K562 (cell line): ENCODE data around the gene ZNF502. TPM values are rescaled to one million over a fixed set of nuclear protein-coding genes. Genes with fewer than 3 reads are reported as not detected.
A peak's percentile ranks its signal among the peaks of the same experiment; 100 is the strongest.

Source experiments
- CC2D1A ChIP-seq: fragments of 450-650 bp; IDR thresholded peaks from 2 replicates; pipeline ENCODE4 v1.6.1; 2017; ENCODE audit warnings: mild to moderate bottlenecking
- CREB1 ChIP-seq, 2 experiments: sonication (generic) in 1 of 2; formaldehyde crosslinking in 1 of 2; IDR thresholded peaks; 2 replicates each; pipeline versions ENCODE4 v1.6.1 to v1.8.0; 2012 to 2022; ENCODE audit warnings: inconsistent platforms in 1 of 2, mild to moderate bottlenecking in 1 of 2, missing genetic modification reagents in 1 of 2, moderate library complexity in 1 of 2
- HMG20B ChIP-seq: fragments of 250-450 bp; sonication (Bioruptor Pico); IDR thresholded peaks from 2 replicates; pipeline ENCODE4 v1.5.0; 2021; ENCODE audit warnings: mild to moderate bottlenecking
- MCM2 ChIP-seq: fragments of 450-650 bp; IDR thresholded peaks from 2 replicates; pipeline ENCODE4 v1.6.1; 2017; ENCODE audit warnings: low read depth, mild to moderate bottlenecking
- MCM5 ChIP-seq: fragments of 450-650 bp; IDR thresholded peaks from 2 replicates; pipeline ENCODE4 v1.6.1; 2016; ENCODE audit warnings: low read depth
- PURB ChIP-seq: sonication (generic); formaldehyde crosslinking; IDR thresholded peaks from 2 replicates; pipeline ENCODE4 v1.9.0; 2021; ENCODE audit warnings: low read depth, mild to moderate bottlenecking, missing genetic modification reagents
- REST ChIP-seq, 2 experiments: fragments of 450-650 bp; formaldehyde crosslinking in 1 of 2; IDR thresholded peaks; 2 replicates each; pipeline versions ENCODE4 v1.4.0 to v1.6.1; 2014 to 2020; ENCODE audit warnings: mild to moderate bottlenecking in 2 of 2, borderline replicate concordance in 1 of 2, low read depth in 1 of 2
- RHOXF2B ChIP-seq: fragments of 250-450 bp; sonication (Bioruptor Pico); conservative IDR thresholded peaks from 2 replicates; pipeline ENCODE4 v1.5.1; 2021
- TAF9B ChIP-seq: fragments of 450-650 bp; IDR thresholded peaks from 2 replicates; pipeline ENCODE4 v1.6.1; 2018; ENCODE audit warnings: mild to moderate bottlenecking; ENCODE audit not compliant: partially characterized antibody
- ZBTB11 ChIP-seq, 3 experiments: fragments of 200-800 bp in 1 of 3; fragments of 250-450 bp in 1 of 3; fragments of 450-650 bp in 1 of 3; sonication (Bioruptor Pico) in 1 of 3; sonication (Bioruptor generic) in 1 of 3; formaldehyde crosslinking in 1 of 3; IDR thresholded peaks; 2 replicates each; pipeline versions ENCODE4 v1.6.1 to v1.8.0; 2016 to 2022; ENCODE audit warnings: mild to moderate bottlenecking in 2 of 3, missing genetic modification characterization in 2 of 3, missing compliant biosample characterization in 1 of 3, moderate library complexity in 1 of 3
- ZNF449 ChIP-seq: fragments of 250-450 bp; sonication (Bioruptor Pico); IDR thresholded peaks from 2 replicates; pipeline ENCODE4 v1.8.0; 2022; ENCODE audit warnings: moderate library complexity, mild to moderate bottlenecking, inconsistent platforms
- ZNF584 ChIP-seq: fragments of 200-800 bp; sonication (Bioruptor generic); IDR thresholded peaks from 2 replicates; pipeline ENCODE4 v1.6.1; 2016; ENCODE audit warnings: low read depth, mild to moderate bottlenecking, missing genetic modification characterization, missing compliant biosample characterization
- polyA plus RNA-seq, 8 experiments: library from polyadenylated mRNA; depleted of rRNA in 4 of 8; stranded (reverse) in 5 of 8; unstranded in 3 of 8; fragments of >200 nt; fragmentation: Nextera tagmentation in 2 of 8; fragmentation: Illumina TruSeq in 1 of 8; extraction: Ambion mirVana in 2 of 8; extraction: Trizol in 1 of 8; gene quantifications; 2 replicates each; pipeline versions ENCODE4 v1.2.1 to v1.2.3, GENCODE V29; 2011 to 2014; ENCODE audit warnings: inconsistent platforms in 1 of 8, missing spikeins in 1 of 8
- total RNA-seq, 7 experiments: library from RNA; depleted of rRNA in 6 of 7; stranded (reverse); fragments of >200 nt in 6 of 7; fragmentation: Illumina TruSeq in 2 of 7; extraction: Trizol in 2 of 7; gene quantifications; 2 replicates each; pipeline versions ENCODE4 v1.2.1 to v1.2.3, GENCODE V29; 2011 to 2021; ENCODE audit warnings: low replicate concordance in 1 of 7

The ZNF502 gene
- total and polyA plus RNA-seq, 9 of the 15 experiments (the other 6 are each of a cell fraction or from before 2014, with no cell fraction given): 0.38 to 0.98 (median 0.67) TPM

GRCh38 chr3:44761424-44762169 lies 49.1 kb downstream of the ZNF502 start, which contains the start of the genes KIAA1143 and KIF15 (continued):
- TF ChIP-seq REST (IDR thresholded peaks at IDR 0.05; ENCODE audit: borderline replicate concordance) (0 out of 2 replicates have a peak, but pooled peaks have one; percentile 13), REST (CRISPR knock-in tag; IDR thresholded peaks at IDR 0.05; ENCODE audit: low read depth) (peak; percentile 87), CC2D1A (peak; percentile 97), CREB1 (IDR thresholded peaks at IDR 0.05) (peak; percentile 98), CREB1 (CRISPR knock-in tag; IDR thresholded peaks at IDR 0.05) (peak; percentile 99), RHOXF2B (CRISPR knock-in tag) (no peak), MCM2 (no peak), ZNF449 (CRISPR knock-in tag) (no peak), TAF9B (peak; percentile 85), PURB (CRISPR knock-in tag) (no peak), ZNF584 (CRISPR knock-in tag) (peak; percentile 56; the same call in 1 of the 2 replicates), HMG20B (CRISPR knock-in tag) (no peak), ZBTB11 (CRISPR knock-in tag; IDR thresholded peaks at IDR 0.05) (peak in 1 of 3 experiments; percentile 85; a peak in 2 of 6 replicates), MCM5 (no peak)
